Activated CD8-positive, alpha-beta memory T cell treated with anti-CD3 and anti-CD28 coated beads, Interleukin-2, amount 50 U/mL, for 1 hour (primary cell): ENCODE measurements around the gene FXYD5.
A peak's percentile ranks its signal among the peaks of the same experiment; 100 is the strongest.
"Not testable (repeated sequence)": the region's sequence is repeated elsewhere in the genome, so short reads cannot be mapped to it uniquely, and the experiment has no call there.

Source experiments
- DNase-seq: peaks from one replicate; pipeline ENCODE4 v3.0.0-alpha.2; 2020; ENCODE audit errors: extremely low read depth

The FXYD5 gene

DNA sequence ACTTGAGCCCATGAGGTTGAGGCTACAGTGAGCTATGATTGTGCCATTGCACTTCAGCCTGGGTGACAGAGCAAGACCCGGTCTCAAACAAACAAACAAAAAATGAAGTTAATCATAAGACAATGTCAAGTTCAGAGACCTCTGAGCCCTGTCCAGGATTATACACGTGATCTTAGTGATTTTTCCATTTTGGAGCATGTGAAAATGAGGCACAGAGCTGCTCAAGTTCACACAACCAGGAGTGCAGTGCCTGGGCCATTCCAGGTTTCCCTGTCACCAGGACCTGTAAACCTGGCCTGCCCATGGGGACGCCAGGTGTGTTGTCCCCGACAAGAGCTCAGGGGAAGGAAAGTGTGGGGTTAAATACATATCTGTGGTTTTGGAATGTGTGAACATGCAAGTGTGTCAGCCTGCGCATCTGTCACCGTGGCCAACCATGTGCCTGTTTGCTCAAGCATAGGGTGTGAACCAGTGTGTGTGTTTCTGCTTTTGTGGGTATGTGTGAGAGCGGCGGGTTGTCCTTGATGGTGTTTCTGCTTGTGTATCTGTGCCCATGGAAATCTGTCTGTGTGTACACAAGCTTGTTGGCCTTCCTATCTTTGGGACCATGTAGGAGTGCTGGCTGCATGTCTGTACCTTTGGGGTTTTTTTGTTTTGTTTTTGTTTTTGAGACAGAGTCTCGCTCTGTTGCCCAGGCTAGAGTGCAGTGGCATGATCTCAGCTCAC lies 17.4 kb upstream of the FXYD5 start:
- DNase-seq: no peak

DNA sequence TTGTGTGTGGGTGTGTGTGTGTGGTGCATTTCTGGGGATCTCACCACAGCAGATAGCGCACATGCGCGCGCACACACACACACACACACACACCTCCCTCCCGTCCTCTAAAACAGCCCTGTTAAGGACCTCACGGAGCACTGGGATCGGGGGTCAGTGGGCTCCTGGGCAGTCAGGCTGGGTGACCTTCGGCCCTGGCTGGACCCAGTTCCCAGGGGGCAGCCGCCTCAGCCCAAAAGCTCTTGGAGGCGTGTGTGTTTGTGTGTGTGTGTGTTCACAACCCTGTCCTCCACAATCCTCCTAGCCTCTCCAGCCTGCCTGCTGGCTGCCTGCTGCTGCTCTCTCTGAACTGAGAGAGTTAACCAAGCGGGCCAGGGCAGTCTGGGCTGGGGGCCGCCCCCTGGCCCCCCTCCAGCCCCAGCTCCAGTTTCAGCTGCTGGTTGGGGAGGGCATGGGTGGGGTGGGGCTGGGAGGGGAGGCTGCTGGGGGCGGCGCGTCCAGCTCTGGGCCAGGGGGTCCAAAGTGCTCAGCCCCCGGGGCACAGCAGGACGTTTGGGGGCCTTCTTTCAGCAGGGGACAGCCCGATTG lies 16.1 kb upstream of the FXYD5 start, which contains the start of gene FXYD1:
Gene FXYD1 (plus strand): TSS at position 520 of the 588 bp plus-strand sequence. CDS start 1,256 bp downstream, outside the sequence.
- no peak for DNase-seq

DNA sequence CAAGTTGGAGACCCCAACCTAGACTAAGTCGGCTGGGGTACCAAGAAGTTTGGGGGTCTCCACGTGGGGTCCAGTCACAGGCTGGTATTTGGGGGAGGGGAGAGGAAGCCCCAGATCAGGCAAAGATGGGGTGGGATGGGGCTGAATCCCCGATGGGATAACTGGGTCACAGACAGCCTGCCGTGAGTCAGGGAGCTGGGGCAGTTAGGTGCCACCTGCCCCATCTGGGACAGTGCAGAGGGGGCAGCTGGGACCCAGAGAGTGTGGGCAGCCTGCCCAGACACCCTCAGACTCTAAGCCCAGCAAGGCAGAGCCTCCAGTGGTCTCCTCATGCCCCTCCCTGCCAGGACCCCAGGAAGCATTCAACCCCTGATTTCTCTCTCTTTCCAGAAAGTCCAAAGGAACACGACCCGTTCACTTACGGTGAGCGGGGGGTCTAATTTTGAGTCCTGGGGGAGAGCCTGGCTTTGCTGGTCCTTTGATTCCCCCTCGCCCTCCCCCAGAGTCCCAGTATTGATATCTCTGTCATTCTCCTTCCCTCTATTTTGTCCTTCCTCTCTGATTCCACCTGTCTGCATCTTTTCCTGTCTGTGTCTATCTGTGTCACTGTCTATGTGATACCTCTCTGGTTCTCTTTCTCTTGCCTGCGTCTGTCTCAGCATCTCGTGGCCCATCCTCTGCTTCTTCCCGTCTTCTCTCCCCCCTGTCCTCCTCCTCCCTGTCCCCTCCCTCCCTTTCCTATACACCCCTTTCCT lies 14.2 kb upstream of the FXYD5 start:
- DNase-seq: no peak

DNA sequence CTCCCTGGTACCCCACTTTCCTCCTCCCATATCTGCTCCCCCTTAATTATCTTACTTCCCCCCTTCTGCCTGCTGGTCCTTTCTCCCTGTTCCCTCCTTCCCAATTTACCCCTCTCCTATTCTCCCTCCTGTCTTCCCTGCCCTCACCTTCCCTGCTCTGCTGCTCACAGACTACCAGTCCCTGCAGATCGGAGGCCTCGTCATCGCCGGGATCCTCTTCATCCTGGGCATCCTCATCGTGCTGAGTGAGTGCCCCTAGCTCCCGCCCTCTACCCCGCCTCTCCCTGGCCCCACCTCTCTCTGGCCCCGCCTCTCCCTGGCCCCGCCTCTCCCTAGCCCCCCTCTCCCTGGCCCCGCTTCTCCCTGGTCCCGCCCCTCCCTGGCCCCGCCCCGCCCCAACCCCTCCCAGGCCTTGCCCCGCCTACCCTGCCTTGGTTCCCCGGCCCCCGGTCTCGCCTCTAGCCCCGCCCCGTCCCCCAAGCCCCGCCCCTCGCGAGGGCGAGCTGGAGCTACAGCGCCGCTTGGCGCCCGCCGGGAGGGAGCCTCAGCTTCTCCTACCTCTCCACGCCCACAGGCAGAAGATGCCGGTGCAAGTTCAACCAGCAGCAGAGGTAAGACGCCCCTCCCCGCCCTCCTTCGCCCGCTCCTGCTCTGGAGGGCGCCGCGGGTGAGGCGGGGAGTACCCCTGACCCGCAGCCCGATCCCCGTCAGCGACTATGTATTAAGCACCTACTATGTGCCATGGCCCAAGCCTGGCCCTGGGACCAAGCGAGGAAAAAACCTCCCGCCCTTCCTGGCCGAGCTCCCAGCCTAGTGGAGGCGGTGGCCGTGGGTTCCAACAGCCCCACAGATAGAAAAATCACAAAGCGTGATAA lies 13.3 kb upstream of the FXYD5 start:
- DNase-seq: peak; percentile 78

DNA sequence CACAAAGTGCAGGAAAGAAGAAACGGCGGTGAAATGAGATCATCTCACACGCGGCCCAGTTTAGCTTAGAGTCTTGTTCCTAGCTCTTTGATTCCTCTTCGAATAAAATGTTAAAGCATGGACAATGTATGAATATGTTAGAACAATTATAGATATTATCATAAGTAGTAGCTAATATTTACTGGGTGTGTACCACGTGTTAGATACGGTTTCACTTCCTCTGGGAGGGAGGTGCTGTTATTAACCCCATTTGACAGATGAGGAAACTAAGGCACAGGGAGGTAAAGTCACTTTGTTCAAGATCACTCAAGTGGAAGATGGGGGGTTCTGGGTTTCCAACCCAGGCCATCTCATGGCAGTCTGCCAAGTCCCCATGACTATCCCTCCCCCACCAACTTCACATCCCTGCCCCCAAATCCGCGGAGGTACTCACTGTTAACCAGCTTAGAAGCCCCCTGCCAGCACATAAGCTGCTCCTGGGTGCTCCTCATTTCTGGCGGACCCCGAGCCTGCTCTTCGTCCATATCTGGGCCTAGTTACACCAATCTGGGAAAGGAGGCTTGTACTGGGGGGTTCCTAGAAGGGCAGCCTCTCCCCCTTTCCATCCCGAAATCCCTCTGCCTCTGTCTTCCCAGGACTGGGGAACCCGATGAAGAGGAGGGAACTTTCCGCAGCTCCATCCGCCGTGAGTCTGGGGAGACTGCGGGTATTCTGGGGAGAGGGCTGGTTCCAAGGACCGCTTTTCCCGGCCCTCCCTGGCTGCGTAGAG lies 12.5 kb upstream of the FXYD5 start:
- DNase-seq: no peak

DNA sequence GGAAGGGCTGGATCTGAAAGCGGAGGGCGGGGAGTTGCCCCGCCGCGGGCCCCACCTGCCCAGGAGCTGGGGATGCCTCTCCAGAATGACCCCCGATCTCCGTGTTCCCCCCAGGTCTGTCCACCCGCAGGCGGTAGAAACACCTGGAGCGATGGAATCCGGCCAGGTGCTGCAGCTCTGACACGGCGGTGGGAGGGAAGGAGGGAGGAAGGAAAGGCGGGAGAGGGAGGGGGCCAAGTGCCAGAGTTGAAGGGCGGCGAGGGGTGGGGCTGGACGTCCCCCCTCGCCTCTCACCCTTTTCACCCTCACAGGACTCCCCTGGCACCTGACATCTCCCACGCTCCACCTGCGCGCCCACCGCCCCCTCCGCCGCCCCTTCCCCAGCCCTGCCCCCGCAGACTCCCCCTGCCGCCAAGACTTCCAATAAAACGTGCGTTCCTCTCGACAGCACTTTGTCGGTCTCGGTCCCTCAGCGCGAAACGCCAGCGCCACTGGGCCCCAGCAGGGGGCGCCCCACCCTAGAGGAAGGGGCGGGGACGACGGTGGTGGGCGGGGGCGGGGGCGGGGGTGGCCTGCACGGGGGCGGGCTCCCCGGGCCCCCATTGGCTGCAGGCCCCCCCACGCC lies 11.8 kb upstream of the FXYD5 start:
- no peak for DNase-seq

DNA sequence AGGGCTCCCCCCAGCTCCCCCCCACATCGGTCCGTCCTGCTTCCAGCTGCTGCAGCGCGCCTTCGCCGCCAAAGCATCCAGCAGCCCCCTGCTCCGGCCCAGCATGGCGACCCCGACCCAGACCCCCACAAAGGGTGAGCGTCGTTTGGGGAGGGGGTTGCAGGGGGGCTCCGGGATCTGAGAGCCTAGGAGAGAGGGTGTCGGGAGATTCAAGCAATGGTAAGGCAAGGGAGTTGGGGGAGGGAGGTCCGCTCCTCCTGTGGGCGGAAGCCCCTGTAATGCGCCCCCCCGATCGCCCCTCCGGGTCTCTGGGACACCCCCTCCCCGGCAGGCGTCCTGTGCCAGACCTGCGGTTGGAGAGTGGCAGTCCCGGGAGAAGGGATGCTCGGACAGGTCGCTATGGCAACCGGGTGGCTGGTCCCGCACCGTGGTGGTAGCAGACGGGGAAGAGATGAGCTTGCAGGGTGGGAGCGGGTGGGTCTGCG lies 11.3 kb upstream of the FXYD5 start, which contains the start of gene FXYD7:
Gene FXYD7 (plus strand): TSS at position 25 of the 485 bp plus-strand sequence. CDS start 79 bp downstream, at position 104.
- no peak for DNase-seq

DNA sequence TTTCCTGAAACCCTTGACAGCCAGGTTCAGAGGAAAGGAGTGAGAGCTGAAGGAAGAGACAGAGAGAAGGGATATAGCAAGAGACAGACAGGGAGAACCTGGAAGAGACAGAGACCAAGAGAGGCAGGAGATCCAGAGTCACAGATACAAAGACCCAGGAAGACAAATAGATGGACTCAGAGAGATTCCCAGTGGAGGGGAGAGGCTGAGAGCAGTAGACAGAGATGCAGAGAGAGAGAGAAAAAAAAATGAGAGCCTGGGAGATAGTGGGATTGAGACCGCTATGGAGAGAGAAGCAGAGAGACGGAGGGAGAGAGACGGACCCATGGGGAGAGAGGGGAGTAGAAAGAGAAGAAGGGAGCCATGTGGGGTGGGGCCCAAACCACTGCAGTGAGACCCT lies 10.7 kb upstream of the FXYD5 start:
- DNase-seq: no peak

DNA sequence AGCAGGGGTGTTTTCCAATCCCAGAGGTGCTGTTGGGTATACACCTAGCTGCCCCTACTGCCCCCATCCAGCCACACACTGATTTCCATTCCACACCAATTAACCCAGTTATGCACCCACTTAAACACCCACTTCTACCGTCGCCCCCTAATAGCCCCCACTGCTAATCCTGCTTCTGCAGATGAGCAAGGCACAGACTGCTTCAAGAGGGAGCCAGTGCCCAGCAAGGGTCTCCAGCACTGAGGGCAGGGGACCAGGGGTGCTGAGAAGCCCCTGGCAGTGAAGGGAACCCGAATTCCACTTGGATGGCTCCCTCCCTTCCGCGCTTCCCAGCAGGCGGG lies 10.3 kb upstream of the FXYD5 start:
- no peak for DNase-seq

DNA sequence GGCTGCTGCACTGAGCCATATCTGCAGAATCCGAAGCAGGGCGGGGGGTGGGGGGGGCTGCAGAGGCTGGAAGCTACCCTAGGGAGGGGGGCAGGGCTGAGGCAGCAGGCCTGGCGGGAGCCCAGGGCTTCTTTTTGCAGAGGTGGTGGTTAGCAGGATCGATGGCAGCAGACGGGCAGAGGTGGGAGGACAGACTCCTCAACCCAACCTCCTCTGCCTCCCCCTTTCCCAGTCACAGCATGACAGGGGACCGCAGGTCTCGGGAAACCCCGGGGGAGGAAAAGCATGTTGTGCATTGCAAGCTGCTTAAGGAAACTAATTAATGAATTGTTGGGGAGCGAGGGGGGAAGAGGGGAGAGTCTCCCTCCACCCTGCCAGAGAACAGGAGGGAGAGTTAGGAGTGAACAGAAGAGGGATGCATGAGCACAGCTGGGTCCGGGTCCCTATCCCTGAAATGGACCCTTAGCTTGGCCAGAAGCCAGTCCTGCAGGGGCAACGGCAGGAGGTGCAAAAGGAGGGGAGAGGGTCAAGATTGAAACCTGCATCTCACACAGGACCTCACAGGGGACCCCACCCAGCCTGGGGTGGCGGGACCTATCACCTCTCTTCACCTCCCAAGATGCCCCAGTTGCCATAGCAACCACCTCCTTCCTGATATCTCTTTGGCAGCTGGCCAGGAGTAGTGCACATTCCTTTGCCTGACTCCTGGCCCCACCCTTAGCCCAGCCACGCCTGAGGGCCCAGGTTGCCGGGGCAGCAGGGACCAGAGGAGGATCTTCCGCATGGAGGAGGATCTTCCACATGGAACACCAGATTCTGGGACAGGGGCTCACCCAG lies 9.7 kb upstream of the FXYD5 start:
- no peak for DNase-seq

DNA sequence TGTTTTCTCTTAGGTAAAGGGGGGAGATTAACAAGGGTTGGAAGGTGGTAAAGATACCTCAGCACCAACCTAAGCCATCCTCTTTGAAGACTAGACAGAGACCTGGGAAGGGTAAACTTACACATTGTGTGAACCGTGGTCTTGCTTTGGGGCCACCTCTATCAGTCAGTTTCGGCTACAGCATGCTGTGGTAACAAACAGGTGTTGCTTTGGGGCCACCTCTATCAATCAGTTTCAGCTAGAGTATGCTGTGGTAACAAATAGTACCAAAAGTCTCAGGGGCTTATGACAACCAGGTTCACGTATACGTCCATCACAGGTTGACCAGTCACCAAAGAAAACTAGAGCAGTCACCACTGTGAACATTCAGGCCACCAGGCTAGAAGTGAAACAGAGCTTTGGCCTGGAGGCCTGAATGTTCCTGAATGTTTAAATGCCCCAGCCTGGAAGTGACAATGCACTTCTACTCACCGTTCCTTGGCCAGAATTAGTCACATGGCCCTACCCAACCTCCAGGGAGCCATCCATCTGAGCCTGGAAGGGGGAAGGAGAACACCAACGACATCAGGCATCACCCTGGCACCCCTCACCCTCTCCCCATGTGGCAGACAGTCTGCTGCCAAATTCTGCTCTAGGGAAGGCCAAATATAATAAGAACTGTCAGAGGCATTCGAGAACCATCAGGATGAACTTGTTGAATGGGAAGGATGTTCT lies 7.6 kb upstream of the FXYD5 start:
- no peak for DNase-seq

DNA sequence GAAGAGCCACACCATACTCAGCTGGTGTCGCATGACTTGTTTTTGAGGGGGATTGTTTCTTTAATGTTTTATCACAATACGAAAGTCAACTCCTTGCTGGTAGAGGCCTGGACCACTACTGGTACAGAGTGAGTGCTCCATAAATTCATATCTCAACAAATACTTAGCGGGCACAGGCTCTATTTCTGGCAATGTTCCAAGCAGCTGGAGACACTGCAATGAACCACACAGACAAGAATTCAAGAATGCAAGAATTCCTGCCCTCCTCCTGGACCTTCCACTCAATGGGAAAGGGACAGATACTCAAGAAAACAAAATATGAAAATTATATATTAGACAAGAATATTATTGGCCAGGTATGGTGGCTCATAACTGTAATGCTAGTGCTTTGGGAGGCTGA lies 5.1 kb upstream of the FXYD5 start:
- DNase-seq: no peak

DNA sequence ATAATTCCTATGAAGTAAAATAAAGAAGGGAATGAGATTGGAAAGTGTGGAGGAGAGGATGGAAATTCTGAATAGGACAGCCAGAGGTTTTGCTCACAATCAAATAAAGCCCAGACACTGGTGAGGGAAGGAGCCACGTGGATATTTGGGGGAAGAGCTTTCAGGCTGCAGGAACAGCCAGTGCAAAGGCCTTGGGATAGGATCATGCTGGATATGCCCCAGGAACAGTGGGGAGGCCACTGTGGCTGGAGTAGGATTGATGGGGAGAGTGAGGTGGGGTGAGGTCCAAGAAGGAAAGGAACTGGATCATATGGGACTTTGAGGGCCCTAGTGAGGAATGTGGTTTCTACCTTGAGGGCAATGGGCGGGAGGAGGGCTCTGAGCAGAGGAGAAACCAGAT lies 4.1 kb upstream of the FXYD5 start:
- no peak for DNase-seq

DNA sequence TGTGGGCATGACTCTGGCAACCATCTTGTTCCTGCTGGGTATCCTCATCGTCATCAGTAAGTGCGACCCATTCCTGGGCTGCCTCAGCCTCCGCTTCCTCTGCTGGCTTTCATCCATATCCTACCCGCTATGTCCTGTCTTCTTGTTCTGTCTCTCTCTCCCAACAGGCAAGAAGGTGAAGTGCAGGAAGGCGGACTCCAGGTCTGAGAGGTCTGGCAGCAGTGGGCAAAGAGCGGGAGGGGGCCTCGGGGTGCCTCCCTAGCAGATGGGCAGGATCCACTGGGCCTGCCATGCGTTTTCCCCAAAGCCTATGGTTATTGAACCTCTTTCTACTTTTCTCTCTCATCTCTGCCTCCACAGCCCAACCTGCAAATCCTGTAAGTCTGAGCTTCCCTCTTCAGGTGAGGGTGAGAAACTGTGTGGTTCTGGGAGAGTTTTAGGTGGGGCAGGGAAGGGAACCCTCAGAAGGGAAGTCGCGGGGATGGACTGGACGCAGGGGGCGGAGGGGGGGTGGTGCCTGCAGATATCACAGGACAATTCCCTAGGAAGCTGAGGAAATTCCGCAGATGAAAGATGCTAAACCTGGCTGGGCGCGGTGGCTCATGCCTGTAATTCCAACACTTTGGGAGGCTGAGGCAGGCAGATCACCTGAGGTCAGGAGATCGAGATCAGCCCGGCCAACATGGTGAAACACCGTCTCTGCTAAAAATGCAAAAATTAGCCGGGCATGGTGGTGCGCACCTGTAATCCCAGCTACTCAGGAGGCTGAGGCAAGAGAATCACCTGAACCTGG lies 3.1 kb upstream of the FXYD5 start:
- DNase-seq: no peak

DNA sequence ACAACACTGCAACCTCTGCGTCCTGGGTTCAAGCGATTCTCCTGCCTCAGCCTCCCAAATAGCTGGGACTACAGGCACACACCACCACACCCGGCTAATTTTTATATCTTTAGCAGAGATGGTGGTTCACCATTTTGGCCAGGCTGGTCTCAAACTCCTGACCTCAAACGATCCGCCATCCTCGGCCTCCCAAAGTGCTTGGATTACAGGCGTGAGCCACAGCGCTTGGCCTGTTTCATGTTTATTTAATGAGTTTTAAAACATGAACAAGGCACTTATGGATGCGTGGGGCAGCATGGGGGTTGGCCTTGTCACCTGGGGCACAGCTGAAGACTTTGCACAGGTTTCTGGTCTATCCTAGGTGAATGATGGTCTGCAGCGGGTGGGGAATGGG lies 1.4 kb upstream of the FXYD5 start:
- DNase-seq: not testable (repeated sequence)

DNA sequence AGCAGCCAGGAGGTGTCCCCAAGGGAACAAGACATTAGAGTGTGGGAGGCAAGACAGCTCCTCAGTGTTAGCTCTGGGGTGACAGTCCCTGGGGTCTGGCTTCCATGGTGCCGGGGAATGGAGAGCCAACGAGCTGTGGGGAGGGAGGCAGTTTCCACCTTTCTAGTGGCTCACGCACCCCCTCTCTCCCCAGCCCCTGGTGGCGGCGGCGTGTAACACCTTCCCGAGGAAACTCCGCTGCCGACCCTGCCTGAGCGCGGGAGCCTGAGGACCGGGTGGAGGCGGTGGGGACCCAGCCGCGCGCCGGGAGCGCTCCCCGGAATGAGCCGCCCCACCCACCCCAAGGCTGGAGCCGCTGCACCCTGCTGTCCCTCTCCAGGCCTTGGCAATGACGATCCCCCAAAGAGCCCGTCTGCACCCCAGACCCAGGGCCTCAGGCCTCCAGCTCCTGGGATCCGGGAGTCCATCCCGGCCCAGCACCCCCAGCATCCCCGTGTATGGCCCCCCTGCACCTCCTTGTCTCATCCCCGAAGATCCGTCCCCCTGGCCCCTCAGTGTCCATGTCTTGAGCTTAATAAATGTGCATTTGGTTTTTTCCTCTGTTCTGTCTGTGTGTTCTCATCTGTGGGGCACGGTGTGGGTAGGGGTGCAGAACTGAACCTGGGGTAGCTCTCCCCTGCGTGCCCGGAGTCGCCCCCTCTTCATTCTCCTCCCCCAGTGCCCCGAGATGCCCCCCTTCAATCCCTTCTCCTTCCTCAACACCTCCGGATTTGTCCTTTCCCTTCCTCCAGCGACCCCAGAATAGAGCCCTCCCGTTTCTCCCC lies 622 bp upstream of the FXYD5 start:
- DNase-seq: peak; percentile 53

DNA sequence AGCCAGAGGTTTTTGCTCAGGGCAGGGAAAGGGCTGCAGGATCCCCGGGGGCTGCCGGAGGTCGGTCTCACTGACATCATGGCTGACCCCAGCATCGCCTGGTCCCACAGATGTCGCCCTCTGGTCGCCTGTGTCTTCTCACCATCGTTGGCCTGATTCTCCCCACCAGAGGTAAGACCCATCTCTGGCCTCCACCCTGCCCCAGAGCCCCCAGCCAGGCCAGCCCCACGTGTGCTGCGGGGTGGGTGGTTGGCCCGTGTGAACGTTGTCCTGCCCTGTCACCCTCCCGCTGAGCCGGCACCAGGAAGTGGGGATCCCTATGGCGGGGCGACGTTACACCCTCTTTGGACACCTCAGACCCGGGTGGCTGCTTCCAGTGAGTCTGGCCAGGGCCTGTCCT lies 906 bp downstream of the FXYD5 start:
- no peak for DNase-seq
